GM12878 (cell line): Measurements from ENCODE around the gene TMEM239. TPM values are rescaled to one million over a fixed set of nuclear protein-coding genes. Genes with fewer than 3 reads are reported as not detected.

Experiments used
- ATAC-seq: fragments of 200-7000 bp; cut with Tn5 transposase; 3 replicates; pipeline ENCODE4 v1.9.1; 2020; ENCODE audit warnings: mild to moderate bottlenecking, moderate library complexity
- BruUV-seq: library from RNA; stranded (reverse); fragments of 400-500 nt; replicated peaks from 2 replicates; lab custom pipeline; 2021; lab: Mats Ljungman, UMichigan
- CTCF ChIA-PET: fragments of 300-600 bp; sonication (Branson Sonifier 250); formaldehyde crosslinking; extraction: SDS; loops from one replicate; lab custom pipeline; 2021; ENCODE audit warnings: inconsistent platforms; lab: Yijun Ruan, JAX
- POLR2A ChIA-PET: fragments of 350-600 bp; formaldehyde crosslinking; extraction: SDS; loops from one replicate; lab custom pipeline; 2021; ENCODE audit warnings: inconsistent platforms; lab: Charles Lee
- RAD21 ChIA-PET: fragments of 300-600 bp; sonication (Branson Sonifier 250); formaldehyde crosslinking; loops from one replicate; lab custom pipeline; 2023; ENCODE audit warnings: antibody characterized with exemption; ENCODE audit not compliant: unreplicated experiment; lab: Charles Lee
- SMC1A ChIA-PET: fragments of 300-600 bp; sonication (Branson Sonifier 250); formaldehyde crosslinking; loops from one replicate; lab custom pipeline; 2023; ENCODE audit not compliant: unreplicated experiment, uncharacterized antibody; lab: Charles Lee
- DNase-seq: peaks from one replicate; pipeline ENCODE4 v3.0.0-alpha.2; 2011; ENCODE audit warnings: low read depth, low spot score
- FAIRE-seq: peaks from 3 replicates; lab custom pipeline; 2011; peaks lifted over from hg19 to GRCh38; lab: Jason Lieb, UNC
- H2AFZ ChIP-seq: 2 replicates; pipeline ENCODE4 v1.6.0; 2011; ENCODE audit warnings: low read depth, low read length, control low read depth; ENCODE audit not compliant: control insufficient read depth
- H3K27ac ChIP-seq: 2 replicates; pipeline ENCODE4 v1.5.1; 2011; ENCODE audit warnings: control low read depth; ENCODE audit not compliant: control insufficient read depth, insufficient read depth
- H3K27me3 ChIP-seq, 2 experiments: replicated peaks in 1 of 2; 2 replicates each; pipeline versions ENCODE4 v1.6.0 to v1.6.1; 2011; ENCODE audit warnings: low read length in 1 of 2; ENCODE audit not compliant: control insufficient read depth in 2 of 2, insufficient read depth in 2 of 2
- H3K36me3 ChIP-seq, 2 experiments: 2 replicates each; pipeline ENCODE4 v1.5.1; 2011; ENCODE audit warnings: low read length in 1 of 2; ENCODE audit not compliant: control insufficient read depth in 2 of 2, insufficient read depth in 2 of 2
- H3K4me1 ChIP-seq: 2 replicates; pipeline ENCODE4 v1.6.1; 2011; ENCODE audit warnings: mild to moderate bottlenecking, low read length, moderate library complexity, mixed read lengths; ENCODE audit not compliant: control insufficient read depth, insufficient read depth
- H3K4me2 ChIP-seq: 2 replicates; pipeline ENCODE4 v1.6.0; 2011; ENCODE audit warnings: control low read depth; ENCODE audit not compliant: control insufficient read depth, insufficient read depth
- H3K4me3 ChIP-seq: fragments of 200-600 bp; sonication (generic); 2 replicates; pipeline ENCODE4 v1.5.1; 2016
- H3K79me2 ChIP-seq: 2 replicates; pipeline ENCODE4 v1.6.0; 2011; ENCODE audit warnings: low read length; ENCODE audit not compliant: control insufficient read depth, insufficient read depth
- H3K9ac ChIP-seq: 2 replicates; pipeline ENCODE4 v1.8.0; 2011; ENCODE audit warnings: low read length, control low read depth, mixed read lengths; ENCODE audit not compliant: control insufficient read depth, insufficient read depth
- H3K9me3 ChIP-seq: replicated peaks from 3 replicates; pipeline ENCODE4 v1.5.1; 2011; ENCODE audit warnings: mild to moderate bottlenecking, low read length; ENCODE audit not compliant: control insufficient read depth, insufficient read depth
- H4K20me1 ChIP-seq: 2 replicates; pipeline ENCODE4 v1.6.0; 2011; ENCODE audit not compliant: control insufficient read depth, insufficient read depth
- CHD1 ChIP-seq: IDR thresholded peaks from 2 replicates; pipeline ENCODE4 v1.6.1; 2012; ENCODE audit warnings: low read depth, low read length, improper control_type of control experiment
- FOXM1 ChIP-seq: IDR thresholded peaks from 2 replicates; pipeline ENCODE4 v1.6.1; 2012; ENCODE audit warnings: low read depth, mild to moderate bottlenecking, inconsistent platforms, low read length, moderate library complexity
- GATAD2B ChIP-seq: fragments of 450-650 bp; conservative IDR thresholded peaks from 2 replicates; pipeline ENCODE4 v1.6.1; 2017; ENCODE audit warnings: low read depth, mild to moderate bottlenecking, moderate library complexity
- IRF5 ChIP-seq: fragments of 450-650 bp; IDR thresholded peaks from 2 replicates; pipeline ENCODE4 v1.6.1; 2017; ENCODE audit warnings: borderline replicate concordance
- KAT2A ChIP-seq: conservative IDR thresholded peaks from 2 replicates; pipeline ENCODE4 v1.6.1; 2011; ENCODE audit warnings: low read depth, low read length; ENCODE audit not compliant: control insufficient read depth
- MYC ChIP-seq: IDR thresholded peaks from 2 replicates; pipeline ENCODE4 v1.6.1; 2011; ENCODE audit warnings: mild to moderate bottlenecking, low read length, moderate library complexity, inconsistent platforms; ENCODE audit not compliant: insufficient read depth, insufficient replicate concordance, insufficient read length, severe bottlenecking
- POLR2AphosphoS2 ChIP-seq: IDR thresholded peaks from 2 replicates; pipeline ENCODE4 v1.6.1; 2011; ENCODE audit warnings: low read depth, mild to moderate bottlenecking, low read length, improper control_type of control experiment, moderate library complexity
- POU2F2 ChIP-seq: IDR thresholded peaks from 3 replicates; pipeline ENCODE4 v1.6.1; 2011; ENCODE audit warnings: low read depth, mild to moderate bottlenecking, low read length, borderline replicate concordance
- STAT3 ChIP-seq: IDR thresholded peaks from 2 replicates; pipeline ENCODE4 v1.6.1; 2011; ENCODE audit warnings: low read depth, low read length, improper control_type of control experiment
- TBL1XR1 ChIP-seq: IDR thresholded peaks from 2 replicates; pipeline ENCODE4 v1.6.1; 2012; ENCODE audit warnings: low read depth, low read length, improper control_type of control experiment
- TCF7 ChIP-seq: IDR thresholded peaks from 2 replicates; pipeline ENCODE4 v1.6.1; 2014; ENCODE audit warnings: antibody characterized with exemption, borderline replicate concordance
- YY1 ChIP-seq: IDR thresholded peaks from 2 replicates; pipeline ENCODE4 v1.6.1; 2011; ENCODE audit warnings: low read depth, mild to moderate bottlenecking, low read length
- ZNF274 ChIP-seq: IDR thresholded peaks from one replicate; pipeline ENCODE4 v1.8.0; 2011; ENCODE audit not compliant: insufficient read length, insufficient read depth
- ZNF384 ChIP-seq: IDR thresholded peaks from 2 replicates; pipeline ENCODE4 v1.6.1; 2012; ENCODE audit warnings: low read depth, mild to moderate bottlenecking, low read length, improper control_type of control experiment, borderline replicate concordance
- ZZZ3 ChIP-seq: IDR thresholded peaks from 2 replicates; pipeline ENCODE4 v1.6.1; 2011; ENCODE audit warnings: low read depth; ENCODE audit not compliant: control insufficient read depth, insufficient read length
- WGBS: methylation state at CpG from one replicate; pipeline ENCODE4 v1.1.6; 2016; ENCODE audit warnings: low lambda C conversion rate; ENCODE audit not compliant: insufficient replicate concordance, insufficient coverage; ENCODE audit errors: missing lambda C conversion rate; 5-methylcytosine and 5-hydroxymethylcytosine counted together
- in situ Hi-C: fragments of 300-500 bp; cut with MboI; formaldehyde crosslinking; loops from 9 replicates; pipeline ENCODE4 v1.14.3; 2018; ENCODE audit warnings: mixed read lengths
- intact Hi-C: fragments of 100-400 bp; cut with micrococcal nuclease; formaldehyde crosslinking; loops from one replicate; pipeline ENCODE4 v1.14.2; 2022; ENCODE audit not compliant: unreplicated experiment
- polyA plus RNA-seq, 11 experiments: library from polyadenylated mRNA; depleted of rRNA in 4 of 11; unstranded in 6 of 11; stranded (reverse) in 5 of 11; fragments of >200 nt; fragmentation: Nextera tagmentation in 4 of 11; fragmentation: Illumina TruSeq in 1 of 11; extraction: Ambion mirVana in 4 of 11; extraction: Trizol in 1 of 11; gene quantifications; 1 replicate in 1 of 11; 2 replicates in 10 of 11; pipeline versions ENCODE4 v1.2.1 to v1.2.3, GENCODE V29; 2011 to 2016; ENCODE audit warnings: inconsistent platforms in 2 of 11, missing spikeins in 2 of 11, low read depth in 1 of 11
- total RNA-seq, 4 experiments: library from RNA; depleted of rRNA in 3 of 4; stranded (reverse); fragments of >200 nt in 3 of 4; fragmentation: Illumina TruSeq in 1 of 4; extraction: Trizol in 1 of 4; gene quantifications; 2 replicates each; pipeline versions ENCODE4 v1.2.1 to v1.2.3, GENCODE V29; 2013 to 2021
- TF ChIP-seq, protein P1 (sequence below), 3 experiments: IDR thresholded peaks in 2 of 3; conservative IDR thresholded peaks in 1 of 3; 2 replicates each; pipeline ENCODE4 v1.5.1; 2011; ENCODE audit warnings: low read depth in 3 of 3, low read length in 3 of 3, mild to moderate bottlenecking in 3 of 3, control low read depth in 2 of 3, moderate library complexity in 2 of 3, inconsistent platforms in 1 of 3, mixed read lengths in 1 of 3; ENCODE audit not compliant: control insufficient read depth in 2 of 3, insufficient read depth in 1 of 3; ENCODE audit errors: extremely low read depth in 1 of 3
- TF ChIP-seq, protein P2 (sequence below): fragments of 450-650 bp; IDR thresholded peaks from 2 replicates; pipeline ENCODE4 v1.6.1; 2017; ENCODE audit warnings: antibody characterized with exemption, mild to moderate bottlenecking, moderate library complexity

Gene TMEM239
- total and polyA plus RNA-seq, 10 of the 15 experiments (the other 5 are each of a cell fraction or from before 2014, with no cell fraction given): not detected

- TF ChIP-seq, protein P1, sequence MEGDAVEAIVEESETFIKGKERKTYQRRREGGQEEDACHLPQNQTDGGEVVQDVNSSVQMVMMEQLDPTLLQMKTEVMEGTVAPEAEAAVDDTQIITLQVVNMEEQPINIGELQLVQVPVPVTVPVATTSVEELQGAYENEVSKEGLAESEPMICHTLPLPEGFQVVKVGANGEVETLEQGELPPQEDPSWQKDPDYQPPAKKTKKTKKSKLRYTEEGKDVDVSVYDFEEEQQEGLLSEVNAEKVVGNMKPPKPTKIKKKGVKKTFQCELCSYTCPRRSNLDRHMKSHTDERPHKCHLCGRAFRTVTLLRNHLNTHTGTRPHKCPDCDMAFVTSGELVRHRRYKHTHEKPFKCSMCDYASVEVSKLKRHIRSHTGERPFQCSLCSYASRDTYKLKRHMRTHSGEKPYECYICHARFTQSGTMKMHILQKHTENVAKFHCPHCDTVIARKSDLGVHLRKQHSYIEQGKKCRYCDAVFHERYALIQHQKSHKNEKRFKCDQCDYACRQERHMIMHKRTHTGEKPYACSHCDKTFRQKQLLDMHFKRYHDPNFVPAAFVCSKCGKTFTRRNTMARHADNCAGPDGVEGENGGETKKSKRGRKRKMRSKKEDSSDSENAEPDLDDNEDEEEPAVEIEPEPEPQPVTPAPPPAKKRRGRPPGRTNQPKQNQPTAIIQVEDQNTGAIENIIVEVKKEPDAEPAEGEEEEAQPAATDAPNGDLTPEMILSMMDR (IDR thresholded peaks at IDR 0.05 in 2 of 3, conservative IDR thresholded peaks at IDR 0.05 in 1 of 3; ENCODE audit: control insufficient read depth in 2 of 3, extremely low read depth in 1 of 3, insufficient read depth in 1 of 3, low read depth in 3 of 3, low read length in 3 of 3): no peak
Observed at GRCh38 chr20:2849529-2849928, 33.4 kb downstream of the TMEM239 start (continued).

- Histone ChIP-seq H3K79me2 (no peaks in the 10 kb centered on the region), H3K4me3 (no peak overlapping the region), H3K4me2 (no peak overlapping the region), H3K27ac (no peak overlapping the region), H3K4me1 (peaks cover 5% of the 10 kb centered on the region; the same call in 1 of the 2 replicates)
- ChIA-PET SMC1A (interaction anchor here (0.7 kb wide), 1 partner anchor 11 kb away, joined by 3 read pairs; no protein-coding TSS in a partner anchor), POLR2A (no interaction called here)
- intact Hi-C loops: loop anchor here (5.0 kb wide), 1 partner anchor 109 kb away; no protein-coding TSS in a partner anchor
- 93% methylated on average over 10 of the region's 10 CpGs for WGBS
- FAIRE-seq: no peak
- TF ChIP-seq MYC (no peak), STAT3 (no peak), GATAD2B (no peak), FOXM1 (no peak), ZZZ3 (no peak), ZNF384 (no peak), YY1 (no peak), ZNF274 (no peak), TCF7 (no peak), CHD1 (no peak), POLR2AphosphoS2 (no peak), KAT2A (no peak), TBL1XR1 (no peak), IRF5 (no peak), POU2F2 (no peak)
- TF ChIP-seq, protein P2, sequence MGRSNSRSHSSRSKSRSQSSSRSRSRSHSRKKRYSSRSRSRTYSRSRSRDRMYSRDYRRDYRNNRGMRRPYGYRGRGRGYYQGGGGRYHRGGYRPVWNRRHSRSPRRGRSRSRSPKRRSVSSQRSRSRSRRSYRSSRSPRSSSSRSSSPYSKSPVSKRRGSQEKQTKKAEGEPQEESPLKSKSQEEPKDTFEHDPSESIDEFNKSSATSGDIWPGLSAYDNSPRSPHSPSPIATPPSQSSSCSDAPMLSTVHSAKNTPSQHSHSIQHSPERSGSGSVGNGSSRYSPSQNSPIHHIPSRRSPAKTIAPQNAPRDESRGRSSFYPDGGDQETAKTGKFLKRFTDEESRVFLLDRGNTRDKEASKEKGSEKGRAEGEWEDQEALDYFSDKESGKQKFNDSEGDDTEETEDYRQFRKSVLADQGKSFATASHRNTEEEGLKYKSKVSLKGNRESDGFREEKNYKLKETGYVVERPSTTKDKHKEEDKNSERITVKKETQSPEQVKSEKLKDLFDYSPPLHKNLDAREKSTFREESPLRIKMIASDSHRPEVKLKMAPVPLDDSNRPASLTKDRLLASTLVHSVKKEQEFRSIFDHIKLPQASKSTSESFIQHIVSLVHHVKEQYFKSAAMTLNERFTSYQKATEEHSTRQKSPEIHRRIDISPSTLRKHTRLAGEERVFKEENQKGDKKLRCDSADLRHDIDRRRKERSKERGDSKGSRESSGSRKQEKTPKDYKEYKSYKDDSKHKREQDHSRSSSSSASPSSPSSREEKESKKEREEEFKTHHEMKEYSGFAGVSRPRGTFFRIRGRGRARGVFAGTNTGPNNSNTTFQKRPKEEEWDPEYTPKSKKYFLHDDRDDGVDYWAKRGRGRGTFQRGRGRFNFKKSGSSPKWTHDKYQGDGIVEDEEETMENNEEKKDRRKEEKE: no peak
- TF ChIP-seq, all 136 proteins: peak for 0
- BruUV-seq: no TSS peak
- no peak for ATAC-seq
- no peaks in the 10 kb centered on the region for H4K20me1 ChIP-seq
- ChIA-PET CTCF (interaction anchor here (1.0 to 2.5 kb wide), 5 partner anchors 18 to 163 kb away, joined by 3 to 11 read pairs (median 4); no protein-coding TSS in a partner anchor), RAD21 (interaction anchor here (0.9 to 1.4 kb wide), 2 partner anchors 150 to 163 kb away, joined by 3 read pairs; no protein-coding TSS in a partner anchor)
- H3K9me3 ChIP-seq: no peaks in the 10 kb centered on the region
- no peak overlapping the region for H2AFZ ChIP-seq
- H3K9ac ChIP-seq: no peak overlapping the region
- H3K27me3 ChIP-seq: no peaks in the 10 kb centered on the region
- DNase-seq: no peak
- no peaks in the 10 kb centered on the region for H3K36me3 ChIP-seq
- in situ Hi-C loops: no loop called here
Observed at GRCh38 chr20:2851086-2851485, 34.9 kb downstream of the TMEM239 start.
